ENCODE measurements around the gene UNC13B.

The UNC13B gene

DNA sequence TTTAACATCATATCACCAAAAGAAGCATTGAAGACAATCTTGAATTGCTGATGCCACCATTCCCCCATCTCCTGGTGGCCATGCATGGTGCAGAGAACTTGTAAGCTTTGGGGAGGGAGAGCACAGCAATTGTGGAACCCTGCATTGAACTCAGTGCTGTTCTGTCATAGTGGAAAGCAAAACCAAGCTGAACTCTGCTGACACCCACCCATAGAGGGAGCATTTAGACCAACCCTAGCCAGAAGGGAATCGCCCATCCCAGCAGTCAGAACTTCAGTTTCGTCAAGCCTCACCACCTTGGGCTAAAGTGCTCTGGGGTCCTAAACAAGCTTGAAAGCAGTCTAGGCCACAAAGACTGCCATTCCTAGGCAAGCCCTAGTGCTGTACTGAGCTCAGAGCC is 290.7 kb downstream of the UNC13B start:
- no peak for DNase-seq

DNA sequence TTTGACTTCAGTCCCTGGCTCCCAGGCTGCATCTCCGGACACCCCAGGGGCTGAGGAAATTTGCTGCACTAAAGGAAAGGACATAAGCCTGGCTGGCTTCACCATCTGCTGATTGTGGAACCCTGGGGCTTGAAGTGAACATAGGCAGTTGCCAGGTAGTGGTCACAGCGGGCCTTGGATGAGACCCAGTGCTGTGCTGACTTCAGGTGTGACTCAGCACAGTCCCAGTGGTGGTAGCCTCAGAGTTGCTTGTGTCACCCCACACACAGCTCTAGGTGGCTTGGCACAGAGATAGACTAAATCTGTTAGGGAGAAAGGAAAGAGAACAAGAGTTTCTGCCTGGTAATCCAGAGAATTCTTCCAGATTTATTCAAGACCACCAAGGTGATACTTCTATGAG is 292.0 kb downstream of the UNC13B start:
- no peak for DNase-seq
